ENCODE data around the gene PDLIM4.

The PDLIM4 gene

GRCh38 chr5:132213666-132214065, 43.8 kb upstream of the PDLIM4 start:
- in situ Hi-C loops (cut with MboI; ENCODE audit: low pct_unique_long_range_greater_than_20kb, low sequenced_read_pairs, unreplicated experiment), result no loop called here
- no peak for TF ChIP-seq CTCF (IDR thresholded peaks at IDR 0.05; ENCODE audit: extremely low read depth, insufficient read depth, missing control alignments)
- DNase-seq (ENCODE audit: low spot score), result no peak

GRCh38 chr5:132214491-132214890, 43.0 kb upstream of the PDLIM4 start:
- TF ChIP-seq CTCF (IDR thresholded peaks at IDR 0.05; ENCODE audit: extremely low read depth, insufficient read depth, missing control alignments), result no peak
- in situ Hi-C loops (cut with MboI; ENCODE audit: low pct_unique_long_range_greater_than_20kb, low sequenced_read_pairs, unreplicated experiment), result no loop called here
- DNase-seq (ENCODE audit: low spot score), result no peak

GRCh38 chr5:132215329-132215728, 42.2 kb upstream of the PDLIM4 start:
- DNase-seq (ENCODE audit: low spot score), result no peak
- in situ Hi-C loops (cut with MboI; ENCODE audit: low pct_unique_long_range_greater_than_20kb, low sequenced_read_pairs, unreplicated experiment), result no loop called here
- TF ChIP-seq CTCF (IDR thresholded peaks at IDR 0.05; ENCODE audit: extremely low read depth, insufficient read depth, missing control alignments), result no peak

GRCh38 chr5:132218321-132218720, 39.2 kb upstream of the PDLIM4 start:
- no peak for TF ChIP-seq CTCF (IDR thresholded peaks at IDR 0.05; ENCODE audit: extremely low read depth, insufficient read depth, missing control alignments)

GRCh38 chr5:132219289-132219970, 38.1 kb upstream of the PDLIM4 start:
- in situ Hi-C loops (cut with MboI; ENCODE audit: low pct_unique_long_range_greater_than_20kb, low sequenced_read_pairs, unreplicated experiment), result no loop called here
- no peak for TF ChIP-seq CTCF (IDR thresholded peaks at IDR 0.05; ENCODE audit: extremely low read depth, insufficient read depth, missing control alignments)
- no peak for DNase-seq (ENCODE audit: low spot score)

More at GRCh38 chr5:132218321-132218720, 39.2 kb upstream of the PDLIM4 start:
- DNase-seq (ENCODE audit: low spot score), result no peak
- in situ Hi-C loops (cut with MboI; ENCODE audit: low pct_unique_long_range_greater_than_20kb, low sequenced_read_pairs, unreplicated experiment), result no loop called here

GRCh38 chr5:132219981-132220380, 37.5 kb upstream of the PDLIM4 start:
- TF ChIP-seq CTCF (IDR thresholded peaks at IDR 0.05; ENCODE audit: extremely low read depth, insufficient read depth, missing control alignments), result no peak
- DNase-seq (ENCODE audit: low spot score), result no peak
- in situ Hi-C loops (cut with MboI; ENCODE audit: low pct_unique_long_range_greater_than_20kb, low sequenced_read_pairs, unreplicated experiment), result no loop called here
